HG03439 (cell line): ENCODE results near the gene POC5.
"Not testable (repeated sequence)": the region's sequence is repeated elsewhere in the genome, so short reads cannot be mapped to it uniquely, and the experiment has no call there.

ENCODE experiments used
- ATAC-seq: cut with Tn5 transposase; IDR thresholded peaks from one replicate; pipeline ENCODE4 v1.9.1; 2021; ENCODE audit warnings: mild to moderate bottlenecking, moderate library complexity; ENCODE audit not compliant: unreplicated experiment

POC5 gene, protein sequence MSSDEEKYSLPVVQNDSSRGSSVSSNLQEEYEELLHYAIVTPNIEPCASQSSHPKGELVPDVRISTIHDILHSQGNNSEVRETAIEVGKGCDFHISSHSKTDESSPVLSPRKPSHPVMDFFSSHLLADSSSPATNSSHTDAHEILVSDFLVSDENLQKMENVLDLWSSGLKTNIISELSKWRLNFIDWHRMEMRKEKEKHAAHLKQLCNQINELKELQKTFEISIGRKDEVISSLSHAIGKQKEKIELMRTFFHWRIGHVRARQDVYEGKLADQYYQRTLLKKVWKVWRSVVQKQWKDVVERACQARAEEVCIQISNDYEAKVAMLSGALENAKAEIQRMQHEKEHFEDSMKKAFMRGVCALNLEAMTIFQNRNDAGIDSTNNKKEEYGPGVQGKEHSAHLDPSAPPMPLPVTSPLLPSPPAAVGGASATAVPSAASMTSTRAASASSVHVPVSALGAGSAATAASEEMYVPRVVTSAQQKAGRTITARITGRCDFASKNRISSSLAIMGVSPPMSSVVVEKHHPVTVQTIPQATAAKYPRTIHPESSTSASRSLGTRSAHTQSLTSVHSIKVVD

DNA sequence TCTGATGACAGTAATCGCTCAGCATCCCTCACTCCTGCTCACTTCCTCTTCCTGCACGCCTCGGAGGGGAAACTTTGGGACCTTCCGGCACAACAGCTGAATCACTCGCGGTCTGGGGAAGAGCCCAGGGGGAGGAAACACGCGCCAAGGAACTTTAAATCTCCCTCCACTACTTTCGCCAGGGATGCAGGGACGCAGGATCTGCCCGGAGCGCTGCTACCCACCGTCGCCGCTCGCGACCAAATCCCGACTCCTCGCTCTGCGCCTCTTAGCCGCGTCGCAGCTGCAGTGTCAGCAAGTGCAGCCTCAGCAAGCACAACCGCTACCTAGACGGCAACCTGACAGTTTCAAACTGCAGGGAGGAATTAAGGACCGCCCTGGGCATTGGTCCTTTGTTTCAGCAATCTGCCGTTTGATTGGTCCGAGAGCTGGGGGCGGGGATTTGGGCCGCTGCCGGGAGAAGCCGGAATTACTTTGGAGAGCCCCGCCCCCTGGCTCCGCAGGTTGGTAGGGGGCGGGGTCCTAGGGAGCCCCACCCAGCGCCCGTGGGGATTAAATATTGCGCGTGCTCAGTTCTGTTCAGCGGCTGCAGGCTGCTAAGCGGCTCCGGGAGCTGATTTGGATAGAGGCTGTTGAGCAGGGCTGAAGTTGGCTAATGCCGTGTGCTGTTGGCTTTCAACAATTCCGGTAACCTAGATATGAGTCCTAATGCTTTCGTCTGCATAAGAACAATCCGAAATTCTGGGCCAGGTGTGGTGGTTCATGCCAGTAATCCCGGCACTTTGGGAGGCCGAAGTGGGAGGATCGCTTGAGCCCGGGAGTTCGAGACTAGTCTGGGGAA is at the start of gene POC5:
POC5 (minus strand) TSS at position 356 of the 841 bp plus-strand sequence. CDS start 4,500 bp downstream, outside the sequence.
- peak; percentile 95 for ATAC-seq

GRCh38 chr5:75758116-75758515 is 40.9 kb upstream of the POC5 start:
- no peak for ATAC-seq

DNA sequence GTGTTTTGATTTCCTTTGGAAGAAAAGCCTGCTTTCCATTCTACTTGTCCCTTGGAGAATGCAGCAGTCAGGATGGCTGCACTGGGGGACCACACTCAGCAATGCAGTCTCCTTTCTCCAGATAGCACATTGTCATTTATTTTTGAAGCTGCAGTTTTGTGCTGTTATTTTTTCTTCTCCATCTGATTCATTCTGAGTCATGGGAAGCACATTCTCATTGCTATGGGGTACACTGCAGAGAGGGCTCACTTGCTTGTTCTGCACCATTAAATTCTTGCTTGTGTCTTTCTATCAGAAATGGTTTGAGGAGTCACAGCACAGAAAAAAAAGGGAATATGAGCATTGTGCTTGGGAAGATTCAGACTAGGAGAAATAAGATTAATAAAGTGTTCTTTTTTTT is 39.7 kb upstream of the POC5 start:
- ATAC-seq: no peak

GRCh38 chr5:75756211-75756610 is 39.0 kb upstream of the POC5 start:
- no peak for ATAC-seq

GRCh38 chr5:75753182-75753581 is 35.9 kb upstream of the POC5 start:
- no peak for ATAC-seq

DNA sequence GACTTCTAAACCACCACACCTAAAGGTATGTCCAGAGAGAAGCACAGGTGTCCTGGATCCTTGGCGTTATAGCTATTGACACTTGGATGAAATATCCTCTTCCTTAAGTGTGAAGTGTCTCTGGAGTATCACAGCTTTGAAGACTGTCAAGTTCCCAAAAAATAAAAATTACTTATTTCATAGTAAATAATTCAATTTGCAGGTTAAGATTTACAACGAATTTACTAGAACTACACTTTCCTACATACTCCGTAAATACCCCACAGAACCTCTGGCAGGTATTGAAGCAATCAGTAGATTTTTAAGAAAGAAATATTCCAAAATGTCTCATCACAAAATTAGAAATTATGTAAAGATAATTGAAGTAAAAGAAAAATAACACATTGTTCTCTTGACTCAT is 27.1 kb upstream of the POC5 start:
- no peak for ATAC-seq

GRCh38 chr5:75736273-75736672 is 19.0 kb upstream of the POC5 start:
- ATAC-seq: no peak

DNA sequence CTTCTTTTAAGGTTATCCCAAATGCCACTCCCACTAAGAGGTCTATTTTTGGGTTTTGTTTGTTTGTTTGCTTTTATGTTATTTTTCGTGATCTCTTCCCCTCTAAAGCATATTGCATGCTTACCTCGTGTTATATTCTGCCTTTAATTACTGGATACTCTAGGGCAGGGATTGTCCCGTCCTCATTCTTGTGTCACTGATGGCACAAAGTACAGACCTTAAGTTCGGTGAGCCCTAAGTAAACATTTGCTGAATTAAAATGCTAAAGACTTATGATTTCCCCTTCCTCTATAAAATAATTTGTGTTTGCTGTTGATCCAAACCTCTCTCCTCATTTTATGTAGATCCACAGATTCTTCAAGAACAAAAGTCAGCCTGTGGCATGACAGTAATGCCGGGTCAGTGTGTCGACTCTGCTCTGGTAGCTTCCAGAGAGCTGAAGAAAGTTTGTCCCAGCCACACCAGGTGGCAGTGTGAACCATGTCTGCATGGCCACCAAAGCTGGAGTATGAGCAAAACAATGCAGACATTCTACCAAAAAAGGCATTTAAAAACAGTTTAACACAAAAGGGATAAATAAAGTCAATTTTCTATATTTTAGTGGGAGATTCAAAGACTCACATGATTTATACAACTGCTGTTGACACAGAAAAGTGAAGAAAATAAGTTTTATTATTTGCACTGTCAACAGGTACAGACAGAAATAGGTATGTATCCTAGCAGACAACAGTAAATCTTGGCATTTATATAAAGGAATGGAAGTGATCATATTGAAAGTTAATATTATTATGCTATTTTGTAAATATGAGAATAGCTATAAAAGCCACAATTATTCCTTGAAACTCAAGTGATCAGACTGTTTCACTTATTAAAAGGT is 17.9 kb upstream of the POC5 start:
- no peak for ATAC-seq

GRCh38 chr5:75733767-75734166 is 16.5 kb upstream of the POC5 start:
- no peak for ATAC-seq

DNA sequence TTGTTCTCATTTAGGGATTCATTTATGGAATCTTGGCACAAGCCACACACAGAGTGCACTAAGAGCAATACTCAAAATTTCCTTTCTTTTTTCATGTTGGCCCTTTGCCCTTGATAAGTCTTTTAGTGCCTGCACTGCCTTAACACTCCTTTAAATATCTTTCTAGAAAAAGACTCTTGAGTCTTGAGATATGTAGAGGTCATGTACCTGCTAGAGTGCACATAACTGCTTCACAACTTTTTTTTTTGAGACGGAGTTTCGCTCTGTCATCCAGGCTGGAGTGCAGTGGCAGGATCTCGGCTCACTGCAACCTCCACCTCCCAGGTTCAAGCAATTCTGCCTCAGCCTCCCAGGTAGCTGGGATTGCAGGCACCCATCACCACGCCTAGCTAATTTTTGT is 14.3 kb upstream of the POC5 start:
- ATAC-seq: not testable (repeated sequence)

DNA sequence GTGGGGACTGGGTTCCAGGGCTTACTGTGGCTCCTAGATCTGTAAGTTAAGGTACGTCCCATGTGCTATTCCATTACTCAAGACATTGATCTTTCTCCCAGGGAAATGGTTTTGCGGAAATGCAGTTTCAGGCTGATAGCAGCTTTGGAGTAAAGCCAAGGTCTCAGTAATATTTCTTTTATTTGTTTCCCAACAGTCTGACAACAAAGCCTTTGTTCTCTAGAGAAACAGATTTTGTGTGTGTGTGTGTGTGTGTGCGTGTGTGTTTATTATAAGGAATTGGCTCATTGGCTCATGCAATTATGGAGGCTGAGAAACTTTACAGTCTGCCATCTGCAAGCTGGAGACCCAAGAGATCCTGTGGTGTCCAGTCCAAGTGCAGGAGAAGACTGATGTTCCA is 12.1 kb upstream of the POC5 start:
- no peak for ATAC-seq

DNA sequence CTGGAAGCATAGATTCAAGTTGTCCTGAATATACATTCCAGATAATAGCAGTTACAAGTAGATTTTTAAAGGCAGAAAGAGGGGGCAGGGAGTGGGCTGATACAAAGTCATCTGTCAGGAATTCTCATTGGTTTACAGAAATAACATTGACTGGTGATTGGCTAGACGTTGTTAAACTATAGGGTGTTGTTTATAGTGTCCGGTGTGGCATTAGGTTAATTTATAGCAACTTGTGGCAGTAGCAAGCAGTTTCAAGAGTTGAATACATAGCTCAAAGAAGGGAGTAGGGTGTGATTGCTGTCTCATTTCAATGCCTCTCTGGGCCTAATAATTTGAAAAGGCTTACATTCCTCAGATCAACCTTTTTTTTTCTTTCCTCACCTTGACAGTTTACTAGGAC is 10.7 kb upstream of the POC5 start:
- ATAC-seq: no peak

DNA sequence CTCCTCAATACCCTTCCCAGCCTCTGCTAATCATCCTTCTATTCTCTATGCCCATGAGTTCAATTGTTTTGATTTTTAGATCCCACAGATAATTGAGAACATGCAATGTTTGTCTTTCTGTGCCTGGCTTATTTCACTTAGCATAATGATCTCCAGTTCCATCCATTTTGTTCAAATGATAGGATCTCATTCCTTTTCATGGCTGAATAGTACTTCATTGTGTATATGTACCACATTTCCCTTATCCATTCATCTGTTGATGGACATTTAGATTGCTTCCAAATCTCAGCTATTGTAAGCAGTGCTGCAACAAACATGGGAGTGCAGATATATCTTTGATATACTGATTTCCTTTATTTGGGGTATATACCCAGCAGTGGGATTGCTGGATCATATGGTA is 9.0 kb upstream of the POC5 start:
- not testable (repeated sequence) for ATAC-seq

DNA sequence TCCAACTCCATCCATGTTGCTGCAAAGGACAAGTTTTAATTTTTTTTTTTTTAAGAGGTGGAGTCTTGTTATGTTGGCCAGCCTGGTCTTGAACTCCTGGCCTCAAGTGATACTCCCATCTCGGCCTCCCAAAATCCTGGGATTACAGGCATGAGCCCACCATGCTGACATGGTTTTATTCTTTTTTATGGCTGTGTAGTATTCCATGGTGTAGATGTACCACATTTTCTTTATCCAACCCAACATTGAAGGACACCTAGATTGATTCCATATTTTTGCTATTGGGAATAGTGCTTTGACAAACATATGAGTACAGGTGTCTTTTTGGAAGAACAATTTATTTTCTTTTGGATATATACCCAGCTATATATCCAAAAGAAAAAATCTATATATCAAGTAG is 6.1 kb upstream of the POC5 start:
- ATAC-seq: no peak

GRCh38 chr5:75721573-75721972 is 4.3 kb upstream of the POC5 start:
- no peak for ATAC-seq

DNA sequence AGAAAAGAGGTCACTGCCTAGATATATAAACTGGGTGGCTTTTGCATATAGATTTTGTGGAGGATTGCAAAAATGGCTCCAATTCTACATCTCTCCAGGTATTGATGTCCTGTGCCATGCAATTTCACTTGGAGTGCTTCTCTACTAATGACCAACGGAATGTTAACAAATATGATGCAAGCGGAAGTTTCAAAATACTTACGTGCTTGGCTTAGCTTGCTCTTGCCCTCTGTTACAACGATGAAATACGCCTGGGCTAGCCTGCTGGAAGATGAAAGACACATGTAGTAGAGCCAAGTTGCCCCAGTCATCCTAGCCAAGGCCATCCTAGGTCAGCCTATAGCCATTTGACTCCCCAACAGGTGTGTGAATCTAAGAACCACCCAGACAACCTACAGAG is 3.6 kb upstream of the POC5 start:
- ATAC-seq: no peak

GRCh38 chr5:75716715-75717081 is 539 bp downstream of the POC5 start:
- peak; percentile 15 for ATAC-seq

- no peak for ATAC-seq
These were observed 5.1 kb downstream of the POC5 start for GRCh38 chr5:75712091-75712490.

GRCh38 chr5:75711151-75711550 is 6.1 kb downstream of the POC5 start:
- ATAC-seq: no peak

DNA sequence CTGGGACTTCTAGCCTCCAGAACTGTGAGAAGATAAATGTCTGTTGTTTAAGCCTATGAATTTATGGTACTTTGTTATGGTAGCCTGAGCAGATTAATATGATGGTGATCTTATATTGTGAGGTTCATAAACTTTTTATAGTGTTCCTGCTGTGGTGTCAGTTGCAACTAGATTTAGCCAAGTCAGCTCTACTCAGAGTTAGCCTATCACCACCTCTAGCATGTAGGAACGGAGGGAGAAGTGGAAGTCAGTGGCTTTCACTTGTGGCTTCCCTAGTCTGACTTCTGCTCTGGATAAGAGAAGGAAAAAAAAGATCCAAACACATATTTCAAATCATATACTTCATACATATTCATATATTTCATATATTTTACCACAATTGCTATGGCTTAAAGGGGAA is 6.6 kb downstream of the POC5 start:
- no peak for ATAC-seq
